ENCODE measurements around the gene ZSCAN16. TPM values are rescaled to one million over a fixed set of nuclear protein-coding genes. Genes with fewer than 3 reads are reported as not detected.

Gene ZSCAN16
- total RNA-seq, 1 donor from 2014 or later, result 1.7 TPM

- ATAC-seq, result no peak
Measured at GRCh38 chr6:28125401-28125800, 992 bp downstream of the ZSCAN16 start.

GRCh38 chr6:28134015-28134414 is 9.6 kb downstream of the ZSCAN16 start:
- DNase-seq (ENCODE audit: low spot score), result no peak

More at GRCh38 chr6:28125401-28125800, 992 bp downstream of the ZSCAN16 start:
- DNase-seq (ENCODE audit: low spot score), result no peak

GRCh38 chr6:28134716-28135115 is 10.3 kb downstream of the ZSCAN16 start:
- ATAC-seq, result no peak

More at GRCh38 chr6:28134015-28134414, 9.6 kb downstream of the ZSCAN16 start:
- ATAC-seq, result peak; percentile 25

GRCh38 chr6:28135393-28135792 is 11.0 kb downstream of the ZSCAN16 start:
- ATAC-seq (no peak), DNase-seq (ENCODE audit: low spot score) (no peak)

More at GRCh38 chr6:28134716-28135115, 10.3 kb downstream of the ZSCAN16 start:
- no peak for DNase-seq (ENCODE audit: low spot score)

- DNase-seq (ENCODE audit: low spot score) (peak; percentile 92), ATAC-seq (peak; percentile 83)
Measured at GRCh38 chr6:28136585-28137504, 12.4 kb downstream of the ZSCAN16 start.

- ATAC-seq (peak; percentile 1), DNase-seq (ENCODE audit: low spot score) (no peak)
Measured at GRCh38 chr6:28137505-28137981, 13.1 kb downstream of the ZSCAN16 start.

GRCh38 chr6:28139860-28140543 is 15.6 kb downstream of the ZSCAN16 start:
- ATAC-seq (peak; percentile 10), DNase-seq (ENCODE audit: low spot score) (no peak)

GRCh38 chr6:28140616-28141015 is 16.2 kb downstream of the ZSCAN16 start:
- DNase-seq (ENCODE audit: low spot score) (no peak), ATAC-seq (no peak)

- DNase-seq (ENCODE audit: low spot score), result peak; percentile 88
- ATAC-seq, result peak; percentile 92
Measured at GRCh38 chr6:28141500-28142329, 17.3 kb downstream of the ZSCAN16 start, which contains the start of gene ZKSCAN8. ZKSCAN8 (plus strand) TSS chr6:28141883; CDS start chr6:28148408, 6,525 bp downstream.

GRCh38 chr6:28142446-28142845 is 18.0 kb downstream of the ZSCAN16 start:
- no peak for DNase-seq (ENCODE audit: low spot score)
- ATAC-seq, result no peak

- DNase-seq (ENCODE audit: low spot score) (no peak), ATAC-seq (no peak)
Measured at GRCh38 chr6:28145231-28145630, 20.8 kb downstream of the ZSCAN16 start.

- DNase-seq (ENCODE audit: low spot score), result no peak
- ATAC-seq, result no peak
Measured at GRCh38 chr6:28152531-28152930, 28.1 kb downstream of the ZSCAN16 start.

- no peak for DNase-seq (ENCODE audit: low spot score)
- no peak for ATAC-seq
Measured at GRCh38 chr6:28153546-28153945, 29.1 kb downstream of the ZSCAN16 start.

GRCh38 chr6:28154357-28154756 is 29.9 kb downstream of the ZSCAN16 start:
- no peak for ATAC-seq
- no peak for DNase-seq (ENCODE audit: low spot score)

- DNase-seq (ENCODE audit: low spot score) (no peak), ATAC-seq (no peak)
Measured at GRCh38 chr6:28158318-28158717, 33.9 kb downstream of the ZSCAN16 start.

GRCh38 chr6:28159029-28159607 is 34.7 kb downstream of the ZSCAN16 start:
- DNase-seq (ENCODE audit: low spot score) (no peak), ATAC-seq (no peak)

- DNase-seq (ENCODE audit: low spot score), result no peak
- ATAC-seq, result no peak
Measured at GRCh38 chr6:28160233-28160632, 35.8 kb downstream of the ZSCAN16 start.

- peak; percentile 58 for DNase-seq (ENCODE audit: low spot score)
- ATAC-seq, result peak; percentile 74
Measured at GRCh38 chr6:28161410-28162079, 37.1 kb downstream of the ZSCAN16 start.

- ATAC-seq, result no peak
- DNase-seq (ENCODE audit: low spot score), result no peak
Measured at GRCh38 chr6:28165563-28165962, 41.2 kb downstream of the ZSCAN16 start.

- ATAC-seq (no peak), DNase-seq (ENCODE audit: low spot score) (no peak)
Measured at GRCh38 chr6:28167068-28167467, 42.7 kb downstream of the ZSCAN16 start.

All from left lobe of liver (tissue), 2 donors.